Activated B cell treated with CpG ODN at 0.5 μM for 24 hours (primary cell): ENCODE measurements around the gene SRGAP3. TPM values are rescaled to one million over a fixed set of nuclear protein-coding genes. Genes with fewer than 3 reads are reported as not detected.

Source experiments
- ATAC-seq: fragments of 200-7000 bp; cut with Tn5 transposase; one replicate; pipeline ENCODE4 v1.10.0; 2021; ENCODE audit warnings: low read depth, mild to moderate bottlenecking, moderate library complexity
- CTCF ChIA-PET: fragments of 350-600 bp; sonication (Branson Sonifier 250); formaldehyde crosslinking; loops from one replicate; lab custom pipeline; 2021; ENCODE audit warnings: antibody characterized with exemption; lab: Charles Lee
- POLR2A ChIA-PET: fragments of 350-600 bp; sonication (Branson Sonifier 250); formaldehyde crosslinking; loops from one replicate; lab custom pipeline; 2021; ENCODE audit warnings: antibody characterized with exemption; lab: Charles Lee
- DNase-seq: peaks from one replicate; pipeline ENCODE4 v3.0.0; 2022
- H3K27ac Mint-ChIP-seq: one replicate; pipeline ENCODE4 v1.8.0; 2020; ENCODE audit warnings: mixed read lengths
- H3K27me3 Mint-ChIP-seq: one replicate; pipeline ENCODE4 v1.8.0; 2021; ENCODE audit warnings: mixed read lengths
- H3K36me3 Mint-ChIP-seq: one replicate; pipeline ENCODE4 v1.8.0; 2021; ENCODE audit warnings: low read depth, mixed read lengths
- H3K4me1 Mint-ChIP-seq: one replicate; pipeline ENCODE4 v1.8.0; 2021; ENCODE audit warnings: mixed read lengths
- H3K4me3 Mint-ChIP-seq: one replicate; pipeline ENCODE4 v1.8.0; 2020; ENCODE audit warnings: mild to moderate bottlenecking, mixed read lengths
- H3K9me3 Mint-ChIP-seq: one replicate; pipeline ENCODE4 v1.8.0; 2020; ENCODE audit warnings: mixed read lengths
- intact Hi-C: fragments of 100-400 bp; cut with micrococcal nuclease; formaldehyde crosslinking; loops from one replicate; pipeline ENCODE4 v1.15.1; 2024
- total RNA-seq: library from RNA; stranded (reverse); gene quantifications from 2 replicates; pipeline ENCODE4 v1.2.3, GENCODE V29; 2022
- TF ChIP-seq, protein P1 (sequence below): fragments of 200-600 bp; IDR thresholded peaks from one replicate; pipeline ENCODE4 v1.8.0; 2022; ENCODE audit warnings: antibody characterized with exemption, mild to moderate bottlenecking

Gene SRGAP3
- total RNA-seq, 1 donor from 2014 or later, result 0.58 TPM

DNA sequence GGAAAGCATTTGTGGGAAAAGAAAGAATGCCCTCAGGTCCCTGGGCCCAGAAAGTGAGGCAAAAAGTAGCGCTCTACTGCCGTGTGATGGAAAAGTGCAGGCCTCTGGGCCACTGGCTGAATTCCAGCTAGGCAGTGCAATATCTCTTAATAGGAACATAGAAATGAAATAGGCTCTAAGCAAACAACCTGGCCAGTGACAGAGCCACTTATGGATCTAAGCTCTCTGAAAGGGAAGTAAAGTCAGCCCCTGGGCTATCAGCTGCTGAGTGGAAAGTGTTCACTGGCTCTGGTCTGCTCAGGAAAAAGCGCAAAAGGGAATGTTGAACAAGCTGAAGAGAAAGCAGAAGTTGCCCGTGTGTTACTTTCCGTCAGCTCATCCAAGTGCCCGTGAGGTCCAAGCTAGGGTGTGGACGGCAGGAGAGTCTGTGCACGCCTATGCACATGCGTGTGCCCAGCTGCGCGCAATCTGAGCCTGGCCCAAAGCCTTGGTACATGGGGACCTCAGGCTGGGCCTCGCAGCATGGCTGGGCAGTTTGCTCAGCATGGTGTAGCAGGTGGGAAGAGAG, 212.2 kb downstream of the SRGAP3 start:
- Mint-ChIP-seq H3K9me3 (no peaks in the 10 kb centered on the region), H3K27me3 (no peaks in the 10 kb centered on the region), H3K27ac (no peak overlapping the region), H3K4me3 (no peak overlapping the region), H3K36me3 (no peaks in the 10 kb centered on the region), H3K4me1 (no peaks in the 10 kb centered on the region)
- intact Hi-C loops, result no loop called here
- CTCF ChIA-PET, result no interaction called here
- no peak for DNase-seq
- no peak for ATAC-seq
- TF ChIP-seq, protein P1, sequence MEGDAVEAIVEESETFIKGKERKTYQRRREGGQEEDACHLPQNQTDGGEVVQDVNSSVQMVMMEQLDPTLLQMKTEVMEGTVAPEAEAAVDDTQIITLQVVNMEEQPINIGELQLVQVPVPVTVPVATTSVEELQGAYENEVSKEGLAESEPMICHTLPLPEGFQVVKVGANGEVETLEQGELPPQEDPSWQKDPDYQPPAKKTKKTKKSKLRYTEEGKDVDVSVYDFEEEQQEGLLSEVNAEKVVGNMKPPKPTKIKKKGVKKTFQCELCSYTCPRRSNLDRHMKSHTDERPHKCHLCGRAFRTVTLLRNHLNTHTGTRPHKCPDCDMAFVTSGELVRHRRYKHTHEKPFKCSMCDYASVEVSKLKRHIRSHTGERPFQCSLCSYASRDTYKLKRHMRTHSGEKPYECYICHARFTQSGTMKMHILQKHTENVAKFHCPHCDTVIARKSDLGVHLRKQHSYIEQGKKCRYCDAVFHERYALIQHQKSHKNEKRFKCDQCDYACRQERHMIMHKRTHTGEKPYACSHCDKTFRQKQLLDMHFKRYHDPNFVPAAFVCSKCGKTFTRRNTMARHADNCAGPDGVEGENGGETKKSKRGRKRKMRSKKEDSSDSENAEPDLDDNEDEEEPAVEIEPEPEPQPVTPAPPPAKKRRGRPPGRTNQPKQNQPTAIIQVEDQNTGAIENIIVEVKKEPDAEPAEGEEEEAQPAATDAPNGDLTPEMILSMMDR, result no peak
- POLR2A ChIA-PET, result no interaction called here

DNA sequence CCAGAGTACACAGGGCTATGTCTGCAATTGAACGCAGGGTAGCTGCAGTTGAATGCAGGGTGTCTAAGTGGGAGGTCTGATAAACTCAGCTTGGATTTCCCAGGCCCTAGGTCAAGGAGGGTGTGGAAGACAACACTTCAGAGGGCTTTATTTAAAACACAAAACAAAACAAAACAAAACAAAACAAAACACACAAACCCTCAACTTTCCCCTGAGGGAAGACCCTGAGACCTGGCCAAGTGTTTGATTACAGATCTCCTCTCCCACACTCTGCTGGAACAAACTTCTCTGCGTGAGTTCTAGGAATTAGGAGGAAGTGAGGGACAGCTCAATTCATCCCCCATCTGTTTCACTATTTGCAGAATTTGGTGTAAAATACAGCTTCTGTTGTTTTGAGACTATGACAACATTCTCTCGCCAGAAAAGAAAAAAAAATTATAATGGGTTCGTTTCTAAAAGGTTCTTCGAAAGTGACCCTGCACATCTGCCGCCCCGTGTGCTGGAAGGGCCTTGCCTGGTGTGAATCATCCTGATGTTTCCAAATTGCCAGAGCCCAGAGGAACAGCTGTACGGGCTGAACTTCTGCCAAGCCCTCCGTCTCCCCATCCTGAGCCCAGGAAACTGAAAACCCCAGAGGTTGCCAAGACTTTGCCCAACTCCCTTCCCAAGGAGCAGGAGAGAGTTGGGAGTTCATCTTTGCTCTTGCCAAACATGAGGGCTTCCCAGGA, 212.9 kb downstream of the SRGAP3 start:
- ATAC-seq (no peak), DNase-seq (no peak)
- no peaks in the 10 kb centered on the region for H3K27me3 Mint-ChIP-seq
- ChIA-PET POLR2A (no interaction called here), CTCF (no interaction called here)
- no peaks in the 10 kb centered on the region for H3K4me1 Mint-ChIP-seq
- H3K4me3 Mint-ChIP-seq, result no peak overlapping the region
- intact Hi-C loops, result no loop called here
- no peak overlapping the region for H3K27ac Mint-ChIP-seq
- no peaks in the 10 kb centered on the region for H3K36me3 Mint-ChIP-seq
- H3K9me3 Mint-ChIP-seq, result no peaks in the 10 kb centered on the region
- TF ChIP-seq, protein P1, result no peak

- H3K36me3 Mint-ChIP-seq, result no peaks in the 10 kb centered on the region
- POLR2A ChIA-PET, result no interaction called here
- H3K27ac Mint-ChIP-seq, result no peak overlapping the region
- no peak overlapping the region for H3K4me3 Mint-ChIP-seq
- no peaks in the 10 kb centered on the region for H3K27me3 Mint-ChIP-seq
- TF ChIP-seq, protein P1, result no peak
- intact Hi-C loops, result no loop called here
- no peak for DNase-seq
- no peaks in the 10 kb centered on the region for H3K4me1 Mint-ChIP-seq
- H3K9me3 Mint-ChIP-seq, result no peaks in the 10 kb centered on the region
- ATAC-seq, result no peak
- CTCF ChIA-PET, result no interaction called here
These were observed 213.5 kb downstream of the SRGAP3 start for GRCh38 chr3:9035961-9036360.

DNA sequence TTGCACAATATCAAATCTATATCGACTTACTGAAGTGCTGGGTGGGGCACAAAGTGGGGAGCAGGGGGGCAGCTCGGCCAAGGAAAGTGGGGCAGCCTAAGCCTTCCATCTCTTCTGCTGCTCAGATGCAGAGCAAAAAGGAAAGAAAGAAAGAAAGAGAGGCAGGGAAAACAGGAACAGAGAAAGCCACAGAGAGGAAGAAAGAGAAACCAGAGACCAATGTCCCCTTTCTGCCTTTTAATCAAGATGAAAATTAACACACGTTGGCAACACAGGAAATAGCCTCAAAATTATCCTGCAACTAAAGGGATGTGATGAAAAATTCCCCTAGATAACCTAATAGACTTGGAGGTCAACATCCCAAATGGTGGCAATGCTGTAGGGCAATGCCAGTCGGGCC, 214.0 kb downstream of the SRGAP3 start:
- Mint-ChIP-seq H3K4me1 (no peaks in the 10 kb centered on the region), H3K27me3 (no peaks in the 10 kb centered on the region), H3K4me3 (no peak overlapping the region), H3K36me3 (no peaks in the 10 kb centered on the region), H3K9me3 (no peaks in the 10 kb centered on the region), H3K27ac (no peak overlapping the region)
- TF ChIP-seq, protein P1, result no peak
- CTCF ChIA-PET, result no interaction called here
- intact Hi-C loops, result no loop called here
- ATAC-seq, result no peak
- POLR2A ChIA-PET, result no interaction called here
- no peak for DNase-seq

DNA sequence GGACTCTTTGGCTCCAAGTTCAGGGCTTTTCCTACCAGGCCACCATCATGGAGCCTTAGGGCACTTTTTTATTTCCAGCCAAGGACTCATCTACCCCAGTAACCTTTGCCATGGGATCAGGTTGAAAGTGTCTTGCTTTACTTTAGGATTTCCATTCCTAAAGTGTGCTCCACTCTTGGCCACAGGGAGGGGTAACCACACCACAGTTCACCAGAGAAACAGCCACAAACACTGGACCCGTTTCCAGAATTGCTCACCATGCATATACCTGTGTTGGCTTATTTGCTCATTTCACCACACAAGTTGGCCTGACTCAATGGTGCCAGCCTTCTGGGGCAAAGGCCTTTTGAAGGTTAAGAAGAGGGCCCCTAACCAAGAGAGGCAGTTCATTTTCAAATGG, 215.6 kb downstream of the SRGAP3 start:
- no peaks in the 10 kb centered on the region for H3K36me3 Mint-ChIP-seq
- ChIA-PET CTCF (no interaction called here), POLR2A (no interaction called here)
- H3K9me3 Mint-ChIP-seq, result no peaks in the 10 kb centered on the region
- TF ChIP-seq, protein P1, result no peak
- intact Hi-C loops, result no loop called here
- no peak for DNase-seq
- H3K27me3 Mint-ChIP-seq, result no peaks in the 10 kb centered on the region
- no peak for ATAC-seq
- H3K4me1 Mint-ChIP-seq, result no peaks in the 10 kb centered on the region
- no peak overlapping the region for H3K27ac Mint-ChIP-seq
- no peak overlapping the region for H3K4me3 Mint-ChIP-seq
